GM21447 (cell line): ENCODE measurements around the gene SLC30A2.
A peak's percentile ranks its signal among the peaks of the same experiment; 100 is the strongest.

Source experiments
- ATAC-seq: cut with Tn5 transposase; IDR thresholded peaks from one replicate; pipeline ENCODE4 v1.9.1; 2021; ENCODE audit not compliant: unreplicated experiment

The SLC30A2 gene

GRCh38 chr1:25999041-25999800, 46.7 kb downstream of the SLC30A2 start:
- ATAC-seq, result no peak

GRCh38 chr1:25997828-25998761, 47.8 kb downstream of the SLC30A2 start, which contains the start of gene PAFAH2:
PAFAH2 (minus strand) TSS chr1:25998063; CDS start chr1:25990816, 7,247 bp downstream.
- peak; percentile 95 for ATAC-seq

GRCh38 chr1:25996966-25997827, 48.7 kb downstream of the SLC30A2 start:
- ATAC-seq, result no peak

- ATAC-seq, result no peak
Measured at GRCh38 chr1:25994402-25995150, 51.3 kb downstream of the SLC30A2 start.

- ATAC-seq, result no peak
Measured at GRCh38 chr1:25993197-25993951, 52.5 kb downstream of the SLC30A2 start.

- ATAC-seq, result no peak
Measured at GRCh38 chr1:25992689-25993171, 53.2 kb downstream of the SLC30A2 start.

GRCh38 chr1:25991937-25992688, 53.8 kb downstream of the SLC30A2 start:
- ATAC-seq, result no peak

- ATAC-seq, result no peak
Measured at GRCh38 chr1:25990702-25991395, 55.1 kb downstream of the SLC30A2 start.

- no peak for ATAC-seq
Measured at GRCh38 chr1:25990251-25990650, 55.7 kb downstream of the SLC30A2 start.

GRCh38 chr1:25989440-25990234, 56.3 kb downstream of the SLC30A2 start:
- ATAC-seq, result no peak

- ATAC-seq, result no peak
Measured at GRCh38 chr1:25987951-25988350, 58.0 kb downstream of the SLC30A2 start.
